Loucy (cell line): ENCODE data around the gene TNNT2.

Experiments
- EZH2phosphoT487 ChIP-seq: fragments of 200-600 bp; IDR thresholded peaks from 2 replicates; pipeline ENCODE4 v1.6.1; 2018; ENCODE audit warnings: antibody characterized with exemption, mild to moderate bottlenecking, moderate library complexity, borderline replicate concordance
- TF ChIP-seq, protein P1 (sequence below): fragments of 200-600 bp; sonication (generic); conservative IDR thresholded peaks from 2 replicates; pipeline ENCODE4 v1.5.1; 2014; ENCODE audit warnings: mild to moderate bottlenecking, antibody characterized with exemption, low read length

GRCh38 chr1:201426479-201427310 lies 49.2 kb upstream of the TNNT2 start:
- TF ChIP-seq, protein P1, sequence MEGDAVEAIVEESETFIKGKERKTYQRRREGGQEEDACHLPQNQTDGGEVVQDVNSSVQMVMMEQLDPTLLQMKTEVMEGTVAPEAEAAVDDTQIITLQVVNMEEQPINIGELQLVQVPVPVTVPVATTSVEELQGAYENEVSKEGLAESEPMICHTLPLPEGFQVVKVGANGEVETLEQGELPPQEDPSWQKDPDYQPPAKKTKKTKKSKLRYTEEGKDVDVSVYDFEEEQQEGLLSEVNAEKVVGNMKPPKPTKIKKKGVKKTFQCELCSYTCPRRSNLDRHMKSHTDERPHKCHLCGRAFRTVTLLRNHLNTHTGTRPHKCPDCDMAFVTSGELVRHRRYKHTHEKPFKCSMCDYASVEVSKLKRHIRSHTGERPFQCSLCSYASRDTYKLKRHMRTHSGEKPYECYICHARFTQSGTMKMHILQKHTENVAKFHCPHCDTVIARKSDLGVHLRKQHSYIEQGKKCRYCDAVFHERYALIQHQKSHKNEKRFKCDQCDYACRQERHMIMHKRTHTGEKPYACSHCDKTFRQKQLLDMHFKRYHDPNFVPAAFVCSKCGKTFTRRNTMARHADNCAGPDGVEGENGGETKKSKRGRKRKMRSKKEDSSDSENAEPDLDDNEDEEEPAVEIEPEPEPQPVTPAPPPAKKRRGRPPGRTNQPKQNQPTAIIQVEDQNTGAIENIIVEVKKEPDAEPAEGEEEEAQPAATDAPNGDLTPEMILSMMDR, result no peak
- TF ChIP-seq EZH2phosphoT487, result no peak
